ENCODE measurements around the gene TSPOAP1. TPM values are rescaled to one million over a fixed set of nuclear protein-coding genes. Genes with fewer than 3 reads are reported as not detected.

TSPOAP1 gene
- total RNA-seq, 1 donor from 2014 or later = 7.1 TPM

DNA sequence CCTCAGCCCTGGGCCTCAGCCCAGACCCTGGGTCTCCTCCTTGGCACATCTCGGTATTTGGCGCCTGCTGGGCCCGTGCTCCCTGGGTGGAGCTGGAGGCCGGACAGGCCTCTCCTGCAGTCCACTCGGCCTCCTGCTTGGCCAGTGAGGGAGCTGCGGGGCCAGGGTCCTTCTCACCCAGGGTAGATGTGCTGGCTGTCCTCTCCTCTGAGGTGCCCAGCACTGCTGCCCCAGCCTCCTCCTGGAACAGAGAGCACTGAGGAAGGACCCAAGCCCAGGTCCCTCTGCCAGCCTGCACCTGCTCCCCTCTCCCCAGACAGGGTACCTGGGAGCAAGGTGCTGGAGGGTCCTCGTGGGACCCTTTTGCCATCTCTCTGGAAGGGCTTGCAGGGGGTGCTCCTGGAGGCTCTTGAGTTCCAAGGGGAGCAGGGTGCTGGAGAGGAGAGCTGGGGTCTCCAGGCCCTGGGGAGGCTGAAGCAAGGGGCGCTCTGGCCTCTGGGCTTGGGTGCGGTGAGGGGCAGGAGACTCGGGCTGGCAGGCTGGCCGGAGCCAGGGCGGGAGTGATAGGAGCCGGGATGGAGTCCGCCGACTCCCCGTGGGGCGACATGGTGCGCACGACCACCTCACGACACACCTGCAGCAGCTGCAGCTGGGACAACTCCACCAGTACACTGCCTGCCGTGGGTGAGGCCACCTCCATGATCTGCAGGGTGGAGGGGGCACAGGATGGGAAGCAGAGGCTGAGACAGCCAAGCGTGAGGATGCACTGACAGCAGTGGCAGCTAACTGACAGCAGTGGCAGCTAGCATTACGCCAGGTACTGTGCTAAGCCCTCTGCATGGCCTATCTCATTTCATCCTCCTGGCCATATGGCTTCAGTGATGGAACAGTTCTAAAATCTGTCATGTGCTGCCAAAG lies 17.8 kb downstream of the TSPOAP1 start:
- intact Hi-C loops (cut with DNase I) = no loop called here
- Histone ChIP-seq H3K4me3 (no peak overlapping the region), H3K9me3 (no peaks in the 10 kb centered on the region), H3K27ac (no peak overlapping the region), H3K4me1 (no peaks in the 10 kb centered on the region), H3K27me3 (no peaks in the 10 kb centered on the region), H3K36me3 (no peaks in the 10 kb centered on the region)
- TF ChIP-seq CTCF (IDR thresholded peaks at IDR 0.05) (no peak), POLR2A (IDR thresholded peaks at IDR 0.05) (no peak), POLR2AphosphoS5 (IDR thresholded peaks at IDR 0.05; ENCODE audit: insufficient read depth in 1 of 2, low read depth in 1 of 2) (no peak)
- peak; percentile 77 to 88 for DNase-seq (ENCODE audit: extremely low spot score in 2 of 2)

DNA sequence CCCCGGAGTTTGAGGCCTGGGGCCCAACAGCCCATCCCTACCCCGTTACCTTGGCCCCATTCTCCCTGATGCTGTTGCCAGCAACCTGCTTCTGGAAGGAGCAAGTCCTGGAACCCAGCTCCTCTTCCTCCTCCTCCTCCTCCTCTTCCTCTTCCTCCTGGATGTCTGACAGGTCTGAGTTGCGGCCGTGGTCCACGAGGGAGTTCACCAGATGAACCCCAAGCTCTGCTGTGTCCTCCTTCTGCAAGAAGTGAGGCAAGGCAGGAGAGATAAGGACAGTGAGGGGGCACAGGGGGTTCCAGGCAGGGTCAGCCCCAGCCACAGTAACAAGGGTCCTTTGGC lies 18.7 kb downstream of the TSPOAP1 start:
- Histone ChIP-seq H3K27ac (no peak overlapping the region), H3K4me1 (no peaks in the 10 kb centered on the region), H3K27me3 (no peaks in the 10 kb centered on the region), H3K4me3 (no peak overlapping the region), H3K36me3 (no peaks in the 10 kb centered on the region), H3K9me3 (no peaks in the 10 kb centered on the region)
- DNase-seq (ENCODE audit: extremely low spot score in 2 of 2) = peak in 1 of 2 donors; percentile 72
- TF ChIP-seq POLR2A (IDR thresholded peaks at IDR 0.05) (no peak), POLR2AphosphoS5 (IDR thresholded peaks at IDR 0.05; ENCODE audit: insufficient read depth in 1 of 2, low read depth in 1 of 2) (no peak), CTCF (IDR thresholded peaks at IDR 0.05) (no peak)
- intact Hi-C loops (cut with DNase I) = no loop called here

DNA sequence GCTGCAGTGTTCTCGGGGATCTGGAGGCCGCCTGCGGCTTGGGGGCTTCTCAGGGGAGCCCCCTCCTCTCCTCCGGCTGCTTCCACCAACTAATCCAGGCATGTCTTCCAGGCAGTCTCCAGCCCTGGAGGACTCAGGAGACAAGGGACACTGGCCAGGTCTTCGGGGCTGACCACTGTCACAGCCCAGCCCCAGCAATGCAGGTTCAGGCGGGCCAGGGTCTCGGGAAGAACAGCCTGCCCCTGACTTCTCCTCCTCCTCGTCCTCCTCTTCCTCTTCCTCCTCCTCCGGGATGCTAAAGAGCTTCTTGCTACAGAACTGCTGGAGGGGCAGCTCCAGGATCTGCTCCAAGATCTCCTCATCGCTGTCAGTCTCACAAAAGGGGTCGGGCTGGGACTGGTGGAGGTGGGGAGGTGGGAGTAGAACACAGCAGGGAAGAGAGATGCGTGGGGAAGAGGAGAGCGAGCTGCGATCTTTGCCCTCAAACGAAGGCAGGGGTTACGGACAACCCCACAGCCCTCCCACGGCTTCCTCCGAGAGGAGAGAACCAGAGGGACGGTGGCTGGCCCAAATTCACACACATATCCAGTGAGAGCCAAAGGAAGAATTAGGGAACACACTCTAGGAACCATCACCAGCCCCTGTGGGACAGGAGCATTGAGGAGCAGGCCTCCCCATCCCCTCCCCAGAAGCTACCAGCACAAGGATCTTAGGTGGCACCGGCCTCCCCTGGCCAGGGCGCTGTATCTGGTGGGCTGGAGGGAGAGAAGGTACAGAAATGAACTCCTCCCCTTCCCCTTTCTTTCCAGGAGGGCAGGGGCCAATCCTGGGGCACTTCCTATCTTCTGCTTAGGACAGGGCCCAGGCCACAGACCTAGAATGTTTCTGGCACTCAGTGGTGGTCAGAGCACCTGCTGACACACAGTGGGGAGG lies 19.3 kb downstream of the TSPOAP1 start:
- peak in 1 of 2 donors; percentile 94 for DNase-seq (ENCODE audit: extremely low spot score in 2 of 2)
- H3K4me3 ChIP-seq = no peak overlapping the region
- TF ChIP-seq POLR2A (IDR thresholded peaks at IDR 0.05) (no peak), POLR2AphosphoS5 (IDR thresholded peaks at IDR 0.05; ENCODE audit: insufficient read depth in 1 of 2, low read depth in 1 of 2) (no peak), CTCF (IDR thresholded peaks at IDR 0.05) (no peak)
- H3K4me1 ChIP-seq = no peaks in the 10 kb centered on the region
- no peaks in the 10 kb centered on the region for H3K36me3 ChIP-seq
- H3K9me3 ChIP-seq = no peaks in the 10 kb centered on the region
- no peak overlapping the region for H3K27ac ChIP-seq
- intact Hi-C loops (cut with DNase I) = no loop called here
- no peaks in the 10 kb centered on the region for H3K27me3 ChIP-seq

- Histone ChIP-seq H3K4me1 (no peaks in the 10 kb centered on the region), H3K36me3 (no peaks in the 10 kb centered on the region), H3K27me3 (no peaks in the 10 kb centered on the region), H3K27ac (no peak overlapping the region), H3K4me3 (no peak overlapping the region), H3K9me3 (no peaks in the 10 kb centered on the region)
- no peak for DNase-seq (ENCODE audit: extremely low spot score in 2 of 2)
- intact Hi-C loops (cut with DNase I) = no loop called here
- TF ChIP-seq POLR2A (IDR thresholded peaks at IDR 0.05) (no peak), CTCF (IDR thresholded peaks at IDR 0.05) (no peak), POLR2AphosphoS5 (IDR thresholded peaks at IDR 0.05; ENCODE audit: insufficient read depth in 1 of 2, low read depth in 1 of 2) (no peak)
These were observed 20.2 kb downstream of the TSPOAP1 start for GRCh38 chr17:58308173-58308984.
